Measurements from ENCODE around the gene ABCD1. TPM values are rescaled to one million over a fixed set of nuclear protein-coding genes. Genes with fewer than 3 reads are reported as not detected.

The ABCD1 gene
- total RNA-seq, 1 donor from 2014 or later: 18.3 TPM

GRCh38 chrX:153783378-153784013 lies 58.8 kb downstream of the ABCD1 start:
- Mint-ChIP-seq H3K4me3 (no peak overlapping the region), H3K27me3 (ENCODE audit: low read depth) (no peaks in the 10 kb centered on the region), H3K9me3 (no peaks in the 10 kb centered on the region), H3K27ac (no peak overlapping the region), H3K36me3 (peaks cover 7% of the 10 kb centered on the region), H3K4me1 (no peaks in the 10 kb centered on the region)
- TF ChIP-seq CTCF (IDR thresholded peaks at IDR 0.05; ENCODE audit: unreplicated experiment): no peak
- no peak for DNase-seq (ENCODE audit: low spot score in 2 of 2, unreplicated experiment in 2 of 2)

- no peak for TF ChIP-seq CTCF (IDR thresholded peaks at IDR 0.05; ENCODE audit: unreplicated experiment)
- Mint-ChIP-seq H3K36me3 (peaks cover 7% of the 10 kb centered on the region), H3K27me3 (ENCODE audit: low read depth) (no peaks in the 10 kb centered on the region), H3K27ac (no peak overlapping the region), H3K4me1 (no peaks in the 10 kb centered on the region), H3K9me3 (no peaks in the 10 kb centered on the region), H3K4me3 (no peak overlapping the region)
- DNase-seq (ENCODE audit: low spot score in 2 of 2, unreplicated experiment in 2 of 2): no peak
These were observed 59.8 kb downstream of the ABCD1 start for GRCh38 chrX:153784325-153784967.

GRCh38 chrX:153786669-153787068 lies 62.0 kb downstream of the ABCD1 start:
- Mint-ChIP-seq H3K36me3 (peaks cover 7% of the 10 kb centered on the region), H3K27ac (no peak overlapping the region), H3K9me3 (peaks cover 3% of the 10 kb centered on the region), H3K27me3 (ENCODE audit: low read depth) (no peaks in the 10 kb centered on the region), H3K4me1 (no peaks in the 10 kb centered on the region), H3K4me3 (no peak overlapping the region)
- TF ChIP-seq CTCF (IDR thresholded peaks at IDR 0.05; ENCODE audit: unreplicated experiment): no peak
- no peak for DNase-seq (ENCODE audit: low spot score in 2 of 2, unreplicated experiment in 2 of 2)

GRCh38 chrX:153789654-153790053 lies 65.0 kb downstream of the ABCD1 start:
- no peak for TF ChIP-seq CTCF (IDR thresholded peaks at IDR 0.05; ENCODE audit: unreplicated experiment)
- no peak overlapping the region for H3K27ac Mint-ChIP-seq
- H3K27me3 Mint-ChIP-seq (ENCODE audit: low read depth): no peaks in the 10 kb centered on the region
- peaks cover 8% of the 10 kb centered on the region for H3K9me3 Mint-ChIP-seq
- H3K4me1 Mint-ChIP-seq: peaks cover 6% of the 10 kb centered on the region
- H3K4me3 Mint-ChIP-seq: no peak overlapping the region
- DNase-seq (ENCODE audit: low spot score in 2 of 2, unreplicated experiment in 2 of 2): no peak
- peaks cover 10% of the 10 kb centered on the region for H3K36me3 Mint-ChIP-seq

GRCh38 chrX:153791104-153791852 lies 66.6 kb downstream of the ABCD1 start:
- Mint-ChIP-seq H3K36me3 (peaks cover 10% of the 10 kb centered on the region), H3K4me3 (no peak overlapping the region), H3K27me3 (ENCODE audit: low read depth) (no peaks in the 10 kb centered on the region), H3K9me3 (peaks cover 8% of the 10 kb centered on the region), H3K4me1 (peaks cover 14% of the 10 kb centered on the region), H3K27ac (no peak overlapping the region)
- no peak for DNase-seq (ENCODE audit: low spot score in 2 of 2, unreplicated experiment in 2 of 2)
- TF ChIP-seq CTCF (IDR thresholded peaks at IDR 0.05; ENCODE audit: unreplicated experiment): no peak

All from mesothelial cell of epicardium (in vitro differentiated cells).